Activated CD4-positive, alpha-beta T cell treated with anti-CD3 and anti-CD28 coated beads, Interleukin-2, Interleukin-6, amounts not matched to agents 100 ng/mL and 50 ng/mL, durations not matched to agents 16 hours and 8 hours (primary cell): Measurements from ENCODE around the gene DISC1.

Source experiments
- DNase-seq: peaks from one replicate; pipeline ENCODE4 v3.0.0-alpha.2; 2020

DISC1 gene

DNA sequence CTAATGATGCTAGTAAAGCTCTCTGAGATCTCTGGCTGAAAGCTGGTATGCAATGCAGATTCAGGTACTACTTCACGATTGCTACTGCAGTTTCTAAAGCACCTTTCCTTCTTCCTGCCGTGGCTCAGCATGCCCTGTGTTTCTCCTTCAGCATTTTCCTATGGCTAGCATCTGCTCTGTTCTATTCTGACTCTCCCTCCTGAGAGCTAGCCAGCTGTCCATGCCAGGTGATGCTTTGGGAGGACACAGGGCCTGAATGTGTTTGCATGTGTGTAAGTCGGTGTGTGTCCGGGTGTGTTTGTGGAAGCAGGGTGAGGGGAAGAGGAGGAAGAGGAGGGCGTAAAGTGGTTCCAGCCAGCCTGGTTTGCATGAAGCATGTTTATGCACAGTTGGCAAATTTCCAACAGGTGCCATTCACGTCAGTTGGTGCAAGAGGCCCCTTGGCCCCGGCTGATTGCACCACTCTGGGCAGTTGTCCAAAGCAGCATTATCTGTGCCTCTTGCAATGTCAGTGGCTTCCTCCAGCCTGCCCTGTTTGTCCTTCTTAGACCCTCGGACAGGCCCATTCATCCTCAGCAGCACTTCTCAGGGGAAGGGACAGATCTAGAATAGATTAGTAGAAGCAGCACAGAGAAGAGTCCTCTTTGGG lies 433.3 kb downstream of the DISC1 start:
- no peak for DNase-seq

DNA sequence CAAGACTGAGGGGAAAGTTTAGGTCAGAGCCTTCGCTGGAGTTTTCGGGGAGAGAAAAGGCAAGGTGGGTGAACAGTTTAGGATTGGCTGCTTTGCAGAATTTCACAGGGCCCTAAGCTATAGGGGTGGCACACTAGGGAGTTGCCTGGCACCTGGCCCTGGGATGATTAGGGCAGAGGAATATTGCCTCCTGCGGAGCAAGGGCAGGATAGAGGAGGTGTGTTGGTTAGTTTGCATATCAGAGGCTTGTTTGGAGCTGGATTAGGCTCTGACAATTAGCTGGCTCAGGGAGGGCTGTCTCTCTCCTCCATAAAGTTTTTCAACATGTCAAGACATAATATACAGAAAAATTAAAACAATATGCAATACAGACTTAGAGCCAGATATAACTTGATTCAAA lies 436.4 kb downstream of the DISC1 start:
- DNase-seq, result no peak

DNA sequence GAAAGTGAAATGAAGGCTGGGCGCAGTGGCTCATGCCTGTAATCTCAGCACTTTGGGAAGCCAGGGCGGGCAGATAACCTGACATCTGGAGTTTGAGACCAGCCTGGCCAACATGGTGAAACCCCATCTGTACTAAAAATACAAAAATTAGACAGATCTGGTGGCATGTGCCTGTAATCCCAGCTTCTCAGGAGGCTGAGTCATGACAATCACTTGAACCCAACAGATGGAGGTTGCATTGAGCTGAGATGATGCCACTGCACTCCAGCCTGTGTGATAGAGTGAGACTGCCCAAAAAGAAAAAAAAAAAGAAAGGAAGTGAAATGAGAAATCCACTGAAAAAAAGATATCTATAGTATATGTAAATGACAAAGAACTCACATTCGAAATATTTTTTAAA lies 439.9 kb downstream of the DISC1 start:
- DNase-seq, result no peak

DNA sequence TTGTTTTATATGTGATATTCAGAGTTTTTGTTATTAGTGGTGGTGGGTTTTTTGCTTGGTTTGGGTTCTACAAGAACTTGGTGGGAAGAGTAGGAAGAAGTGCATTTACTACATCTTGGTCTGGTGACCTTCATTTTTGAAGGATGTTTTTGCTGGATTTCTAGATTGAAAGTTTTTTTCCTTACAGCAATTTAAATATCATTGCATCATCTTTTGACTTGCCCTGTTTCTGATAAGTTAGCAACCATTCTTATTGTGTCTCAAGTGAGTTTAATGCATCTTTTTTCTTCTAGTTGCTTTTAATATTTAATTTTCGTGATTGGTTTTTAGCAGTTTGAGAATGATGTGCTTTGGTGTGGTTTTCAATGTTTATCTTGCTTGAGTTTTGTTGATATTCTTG lies 447.7 kb downstream of the DISC1 start:
- no peak for DNase-seq

- no peak for DNase-seq
Observed at GRCh38 chr1:232077809-232078208, 451.2 kb downstream of the DISC1 start.

GRCh38 chr1:232084584-232085223 lies 458.1 kb downstream of the DISC1 start:
- no peak for DNase-seq

DNA sequence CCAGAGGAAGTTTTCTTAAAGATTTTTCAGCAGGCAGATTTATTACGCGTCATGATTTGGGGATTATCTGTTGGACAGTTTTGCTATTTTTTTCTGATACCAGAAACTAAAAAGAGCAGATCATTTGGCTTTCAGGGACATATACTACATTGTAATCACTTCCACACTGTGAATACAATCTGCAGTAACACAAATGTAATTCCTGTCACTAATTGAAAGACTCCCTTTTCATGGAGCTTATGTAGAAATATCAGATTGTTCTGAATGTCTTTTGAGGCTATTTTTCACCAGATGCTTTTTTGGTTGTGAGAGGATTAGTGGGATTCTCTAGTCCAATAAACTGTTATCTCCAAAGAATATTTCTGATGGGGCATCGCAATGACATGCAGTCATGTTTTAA lies 464.2 kb downstream of the DISC1 start:
- DNase-seq, result no peak
